Stimulated activated naive CD8-positive, alpha-beta T cell treated with anti-CD3 and anti-CD28 coated beads, Interleukin-15, Interleukin-2, amounts not matched to agents 100 ng/mL and 50 ng/mL, for 24 hours (primary cell): ENCODE measurements around the gene TRAF2.

Experiments used
- H3K27ac Mint-ChIP-seq: one replicate; pipeline ENCODE4 v1.8.0; 2021; ENCODE audit warnings: mild to moderate bottlenecking, mixed read lengths
- H3K27me3 Mint-ChIP-seq: one replicate; pipeline ENCODE4 v1.8.0; 2021; ENCODE audit warnings: mixed read lengths
- H3K36me3 Mint-ChIP-seq: one replicate; pipeline ENCODE4 v1.8.0; 2021; ENCODE audit warnings: low read depth, mixed read lengths
- H3K4me1 Mint-ChIP-seq: one replicate; pipeline ENCODE4 v1.8.0; 2021; ENCODE audit warnings: low read depth, mixed read lengths
- H3K4me3 Mint-ChIP-seq: one replicate; pipeline ENCODE4 v1.8.0; 2021; ENCODE audit warnings: mild to moderate bottlenecking, mixed read lengths
- H3K9me3 Mint-ChIP-seq: one replicate; pipeline ENCODE4 v1.8.0; 2021; ENCODE audit warnings: mixed read lengths

TRAF2 gene

DNA sequence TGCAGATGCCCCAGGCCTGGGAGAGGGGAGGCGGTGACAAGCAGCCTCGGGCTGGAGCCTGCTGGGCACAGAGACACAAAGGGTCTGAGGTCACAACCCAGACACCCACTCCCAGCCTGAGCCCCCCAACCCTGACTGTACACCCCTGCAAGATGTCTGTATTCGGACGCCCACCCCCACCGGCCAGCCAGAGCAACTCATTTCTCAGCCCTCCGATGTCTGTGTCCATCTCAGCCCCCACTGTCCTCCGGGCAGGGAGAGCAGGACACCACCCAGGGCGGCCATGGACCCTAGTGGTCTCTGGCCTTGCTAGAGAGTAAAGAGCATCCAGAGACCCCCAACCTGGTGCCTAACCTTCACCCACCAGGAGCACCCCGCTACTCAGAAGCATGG lies 69.6 kb downstream of the TRAF2 start:
- no peaks in the 10 kb centered on the region for H3K27me3 Mint-ChIP-seq
- H3K27ac Mint-ChIP-seq = no peak overlapping the region
- H3K4me1 Mint-ChIP-seq = peaks cover 7% of the 10 kb centered on the region
- H3K4me3 Mint-ChIP-seq = no peak overlapping the region
- H3K36me3 Mint-ChIP-seq = no peaks in the 10 kb centered on the region
- H3K9me3 Mint-ChIP-seq = peaks cover 8% of the 10 kb centered on the region

DNA sequence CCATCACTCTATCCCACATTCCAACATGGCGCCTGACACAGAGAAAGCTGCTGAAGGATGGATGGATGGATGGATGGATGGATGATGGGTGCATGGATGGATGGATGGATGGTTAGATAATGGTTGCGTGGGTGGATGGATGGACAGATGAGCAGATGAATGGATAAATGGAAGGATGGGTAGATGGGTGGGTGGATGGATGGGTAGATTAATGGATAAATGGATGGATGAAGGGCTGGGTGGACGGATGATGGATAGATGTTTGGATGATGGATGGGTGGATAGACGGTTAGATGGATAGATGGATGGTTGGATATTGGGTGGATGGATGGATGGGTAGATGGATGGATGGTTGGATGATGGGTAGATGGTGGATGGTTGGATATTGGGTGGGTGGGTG lies 70.3 kb downstream of the TRAF2 start:
- no peak overlapping the region for H3K27ac Mint-ChIP-seq
- H3K36me3 Mint-ChIP-seq = no peaks in the 10 kb centered on the region
- H3K9me3 Mint-ChIP-seq = peaks cover 8% of the 10 kb centered on the region
- H3K4me3 Mint-ChIP-seq = no peak overlapping the region
- H3K4me1 Mint-ChIP-seq = peaks cover 7% of the 10 kb centered on the region
- no peaks in the 10 kb centered on the region for H3K27me3 Mint-ChIP-seq

DNA sequence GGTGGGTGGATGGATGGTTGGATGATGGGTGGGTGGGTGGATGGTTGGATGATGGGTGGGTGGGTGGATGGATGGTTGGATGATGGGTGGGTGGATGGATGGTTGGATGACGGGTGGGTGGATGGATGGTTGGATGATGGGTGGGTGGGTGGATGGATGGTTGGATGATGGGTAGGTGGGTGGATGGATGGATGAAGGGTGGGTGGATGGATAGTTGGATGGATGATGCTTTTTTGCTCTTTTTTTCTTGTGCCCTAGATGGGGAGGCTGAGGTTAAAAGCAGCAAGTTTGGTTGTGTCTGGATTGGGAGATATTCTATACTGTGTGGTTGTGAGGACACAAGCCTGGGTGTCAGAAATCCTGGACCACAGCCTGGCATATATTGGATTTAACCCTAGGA lies 71.1 kb downstream of the TRAF2 start:
- Mint-ChIP-seq H3K36me3 (no peaks in the 10 kb centered on the region), H3K27ac (no peak overlapping the region), H3K9me3 (peaks cover 8% of the 10 kb centered on the region), H3K4me3 (no peak overlapping the region), H3K27me3 (no peaks in the 10 kb centered on the region), H3K4me1 (peaks cover 7% of the 10 kb centered on the region)

GRCh38 chr9:136957901-136958300 lies 71.6 kb downstream of the TRAF2 start:
- Mint-ChIP-seq H3K36me3 (no peaks in the 10 kb centered on the region), H3K27ac (no peak overlapping the region), H3K9me3 (peaks cover 8% of the 10 kb centered on the region), H3K27me3 (no peaks in the 10 kb centered on the region), H3K4me3 (no peak overlapping the region), H3K4me1 (peaks cover 9% of the 10 kb centered on the region)

- Mint-ChIP-seq H3K27ac (no peak overlapping the region), H3K4me3 (no peak overlapping the region), H3K27me3 (no peaks in the 10 kb centered on the region), H3K9me3 (peaks cover 8% of the 10 kb centered on the region), H3K36me3 (no peaks in the 10 kb centered on the region), H3K4me1 (peaks cover 13% of the 10 kb centered on the region)
Observed at GRCh38 chr9:136958473-136958872, 72.2 kb downstream of the TRAF2 start.

DNA sequence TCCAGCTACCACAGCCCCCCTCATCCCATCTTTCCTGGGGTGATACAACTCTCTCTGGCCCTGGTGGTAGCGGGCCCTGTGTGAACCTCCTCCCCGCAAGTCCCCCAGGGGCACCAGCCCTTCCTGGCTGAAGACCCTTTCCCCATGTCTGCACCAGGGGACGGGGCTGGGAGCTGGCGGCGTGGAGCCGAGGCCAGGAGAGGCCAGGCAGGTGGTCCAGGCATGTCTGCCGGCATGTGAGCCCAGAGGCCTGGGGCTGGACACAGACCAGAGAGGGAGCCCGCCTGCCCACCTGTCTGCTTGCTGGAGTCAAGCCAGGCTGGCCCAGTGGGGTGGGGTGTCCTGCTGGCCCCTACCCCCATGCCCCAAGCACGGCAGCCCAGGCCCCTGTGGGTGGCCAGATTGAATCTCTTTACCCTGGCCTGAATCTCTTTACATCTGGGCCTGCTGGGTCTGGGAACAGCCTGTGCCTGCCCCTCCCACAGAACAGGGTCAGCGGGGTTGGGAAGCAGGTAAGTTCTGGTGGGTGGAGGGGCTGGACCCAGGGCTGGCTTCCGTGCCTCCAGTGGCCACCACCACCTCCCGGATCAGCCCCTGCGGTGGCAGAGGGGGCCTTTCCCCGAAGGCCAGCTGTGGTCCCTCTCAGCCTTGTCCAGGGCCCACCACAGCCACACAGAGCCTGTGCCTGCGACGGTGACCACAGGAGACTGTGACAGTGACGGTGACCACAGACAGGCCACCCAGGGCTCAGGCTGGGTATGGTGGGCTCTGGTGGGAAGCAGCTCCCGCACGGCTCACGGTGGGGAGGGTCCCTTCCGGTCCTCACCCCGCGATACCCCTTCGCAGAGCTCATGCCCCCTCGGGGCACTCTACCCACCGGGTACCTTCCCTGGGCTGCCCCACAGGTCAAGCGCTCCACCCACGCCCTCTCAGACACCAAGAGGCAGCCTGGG lies 72.9 kb downstream of the TRAF2 start:
- H3K4me1 Mint-ChIP-seq = peaks cover 13% of the 10 kb centered on the region
- H3K27me3 Mint-ChIP-seq = no peaks in the 10 kb centered on the region
- peaks cover 8% of the 10 kb centered on the region for H3K9me3 Mint-ChIP-seq
- H3K27ac Mint-ChIP-seq = no peak overlapping the region
- no peak overlapping the region for H3K4me3 Mint-ChIP-seq
- no peaks in the 10 kb centered on the region for H3K36me3 Mint-ChIP-seq

- no peak overlapping the region for H3K4me3 Mint-ChIP-seq
Observed at GRCh38 chr9:136960212-136960937, 74.1 kb downstream of the TRAF2 start.

GRCh38 chr9:136960938-136961275 lies 74.6 kb downstream of the TRAF2 start:
- Mint-ChIP-seq H3K27ac (no peak overlapping the region), H3K36me3 (no peaks in the 10 kb centered on the region), H3K4me1 (peaks cover 26% of the 10 kb centered on the region), H3K27me3 (no peaks in the 10 kb centered on the region), H3K9me3 (peaks cover 8% of the 10 kb centered on the region), H3K4me3 (no peak overlapping the region)

More at GRCh38 chr9:136960212-136960937, 74.1 kb downstream of the TRAF2 start:
- H3K36me3 Mint-ChIP-seq = no peaks in the 10 kb centered on the region
- H3K9me3 Mint-ChIP-seq = peaks cover 8% of the 10 kb centered on the region
- H3K27ac Mint-ChIP-seq = no peak overlapping the region
- H3K4me1 Mint-ChIP-seq = peaks cover 21% of the 10 kb centered on the region
- no peaks in the 10 kb centered on the region for H3K27me3 Mint-ChIP-seq

DNA sequence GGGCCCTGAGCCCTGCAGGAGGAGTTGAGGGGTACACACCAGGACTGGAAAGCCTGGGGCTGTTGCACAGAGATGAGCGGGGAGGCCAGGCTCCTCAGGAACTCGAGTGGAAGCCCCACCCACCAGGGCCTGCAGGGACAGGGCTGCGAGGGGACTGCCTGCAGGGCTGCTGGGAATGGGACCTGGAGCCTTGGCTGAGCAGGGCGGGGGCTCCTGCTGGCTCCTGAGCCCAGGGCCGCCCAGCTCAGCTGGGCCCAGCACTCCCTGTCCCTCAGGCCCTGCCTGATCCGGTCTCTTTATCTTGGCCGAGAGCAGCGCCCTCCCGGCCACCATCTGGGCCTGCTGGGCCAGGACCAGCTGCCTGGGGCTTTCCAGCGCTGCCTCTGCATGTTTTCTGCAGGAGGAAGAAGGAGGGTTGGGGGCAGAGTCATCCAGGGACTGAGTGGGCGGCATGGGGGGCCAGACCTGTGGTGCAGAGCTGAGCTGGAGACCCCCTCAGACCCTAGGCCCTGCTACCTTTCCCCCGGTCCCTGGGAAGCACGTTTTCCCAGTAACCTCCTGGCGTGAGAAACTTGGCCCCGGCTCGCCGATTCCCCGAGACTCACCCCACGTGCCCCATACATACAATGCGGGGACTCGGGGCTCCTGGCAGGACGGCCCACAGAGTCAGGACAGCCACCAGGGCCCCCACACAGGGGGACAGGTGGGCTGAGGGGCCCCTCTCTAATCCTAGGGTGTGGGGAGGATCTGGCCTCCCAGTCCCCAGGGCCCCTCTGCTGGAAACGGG lies 75.2 kb downstream of the TRAF2 start:
- Mint-ChIP-seq H3K36me3 (no peaks in the 10 kb centered on the region), H3K4me3 (no peak overlapping the region), H3K27me3 (no peaks in the 10 kb centered on the region), H3K9me3 (peaks cover 3% of the 10 kb centered on the region), H3K27ac (no peak overlapping the region), H3K4me1 (peaks cover 31% of the 10 kb centered on the region)

DNA sequence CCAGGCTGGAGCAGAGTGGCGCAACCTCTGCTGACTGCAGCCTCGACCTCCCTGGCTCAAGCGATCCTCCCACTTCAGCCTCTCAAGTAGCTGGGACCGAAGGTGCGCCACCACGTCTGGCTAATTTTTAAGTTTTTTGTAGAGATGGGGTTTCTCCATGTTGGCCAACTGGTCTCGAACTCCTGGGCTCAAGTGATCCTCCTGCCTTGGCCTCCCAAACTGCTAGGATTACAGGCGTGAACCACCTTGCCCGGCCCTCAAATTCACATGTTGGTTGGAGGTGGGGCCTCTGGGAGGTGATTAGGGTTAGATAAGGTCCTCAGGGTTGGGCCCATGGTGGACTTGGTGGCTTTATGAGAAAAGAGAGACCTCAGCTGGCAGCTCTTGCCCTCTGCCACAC lies 75.8 kb downstream of the TRAF2 start:
- Mint-ChIP-seq H3K27me3 (no peaks in the 10 kb centered on the region), H3K36me3 (no peaks in the 10 kb centered on the region), H3K4me1 (peaks cover 32% of the 10 kb centered on the region), H3K27ac (no peak overlapping the region), H3K4me3 (no peak overlapping the region), H3K9me3 (no peaks in the 10 kb centered on the region)

DNA sequence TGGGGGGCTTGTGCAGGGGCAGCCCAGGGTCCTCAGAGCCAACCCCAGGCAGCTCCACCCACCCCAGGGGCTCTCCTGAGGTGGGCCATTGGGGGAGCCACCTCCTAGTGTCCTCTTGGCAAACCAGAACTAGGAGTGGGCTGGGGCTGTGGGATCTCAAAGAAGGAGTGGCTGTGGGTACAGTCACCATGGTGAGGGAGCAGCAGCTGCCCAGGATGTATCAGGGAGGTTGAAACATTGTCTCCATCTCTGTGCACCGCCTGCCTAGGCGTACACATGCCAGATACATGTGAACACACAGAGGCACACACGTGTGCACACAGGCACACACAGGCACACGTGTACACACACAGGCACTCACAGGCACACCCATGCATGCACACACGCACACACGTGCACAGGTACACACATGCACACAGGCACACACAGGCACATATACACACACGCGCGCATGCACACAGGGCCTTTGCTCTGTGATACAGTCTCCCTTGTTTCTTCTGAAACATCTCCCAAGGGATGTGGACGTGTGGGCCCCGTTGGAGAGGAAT lies 76.5 kb downstream of the TRAF2 start:
- Mint-ChIP-seq H3K27me3 (no peaks in the 10 kb centered on the region), H3K36me3 (no peaks in the 10 kb centered on the region), H3K4me1 (peaks cover 32% of the 10 kb centered on the region), H3K9me3 (no peaks in the 10 kb centered on the region), H3K4me3 (no peak overlapping the region), H3K27ac (no peak overlapping the region)

DNA sequence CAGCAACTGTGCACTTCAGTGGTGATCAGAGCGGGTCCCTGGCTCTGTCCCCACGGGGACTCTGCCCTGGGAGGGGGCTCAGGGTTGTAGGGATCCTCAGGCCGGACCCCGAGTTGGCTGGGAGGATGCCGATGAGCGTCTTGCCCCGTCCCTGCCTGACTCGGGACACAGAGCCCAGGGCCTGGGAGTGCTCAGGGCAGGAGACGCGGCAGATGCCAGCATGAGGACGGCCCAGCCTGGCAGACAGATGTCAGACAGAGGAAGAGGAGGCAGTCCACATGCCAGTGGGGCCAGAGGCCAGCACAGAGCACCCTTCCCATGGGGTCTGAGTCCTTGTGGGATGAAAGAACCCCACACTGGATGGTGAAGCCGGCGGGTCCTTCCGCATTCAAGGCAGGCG lies 77.0 kb downstream of the TRAF2 start:
- peaks cover 32% of the 10 kb centered on the region for H3K4me1 Mint-ChIP-seq
- H3K27ac Mint-ChIP-seq = no peak overlapping the region
- no peak overlapping the region for H3K4me3 Mint-ChIP-seq
- H3K9me3 Mint-ChIP-seq = no peaks in the 10 kb centered on the region
- H3K36me3 Mint-ChIP-seq = no peaks in the 10 kb centered on the region
- no peaks in the 10 kb centered on the region for H3K27me3 Mint-ChIP-seq

GRCh38 chr9:136963751-136964150 lies 77.4 kb downstream of the TRAF2 start:
- no peaks in the 10 kb centered on the region for H3K36me3 Mint-ChIP-seq
- H3K27me3 Mint-ChIP-seq = no peaks in the 10 kb centered on the region
- H3K9me3 Mint-ChIP-seq = no peaks in the 10 kb centered on the region
- no peak overlapping the region for H3K27ac Mint-ChIP-seq
- peaks cover 32% of the 10 kb centered on the region for H3K4me1 Mint-ChIP-seq
- H3K4me3 Mint-ChIP-seq = no peak overlapping the region

DNA sequence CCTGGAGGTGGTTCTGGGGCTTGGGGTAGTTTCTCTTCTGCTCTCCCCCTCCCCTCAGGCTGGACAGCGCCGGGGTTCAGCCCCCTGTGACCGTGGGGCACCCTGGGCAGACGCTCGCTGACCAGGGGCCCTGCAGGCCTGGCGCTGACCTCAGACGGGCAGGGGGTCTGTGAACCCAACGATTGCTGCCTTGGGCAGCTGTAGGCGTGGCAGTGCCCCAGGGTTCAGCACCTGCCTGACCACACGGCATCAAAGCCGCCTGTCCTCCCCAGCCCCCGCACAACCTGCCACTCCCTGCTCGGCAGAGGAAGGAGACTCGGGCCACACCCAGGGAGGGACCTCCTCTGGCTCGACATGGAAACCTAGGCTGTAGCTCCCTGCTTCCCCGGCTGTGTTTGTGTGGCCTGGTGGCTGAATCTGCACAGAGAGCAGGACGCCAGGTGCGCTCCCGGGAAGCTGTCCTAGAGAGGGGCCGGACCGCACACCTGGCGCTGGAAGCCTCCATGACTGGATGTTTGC lies 77.9 kb downstream of the TRAF2 start:
- Mint-ChIP-seq H3K27ac (no peak overlapping the region), H3K4me1 (peaks cover 32% of the 10 kb centered on the region), H3K36me3 (no peaks in the 10 kb centered on the region), H3K4me3 (no peak overlapping the region), H3K9me3 (no peaks in the 10 kb centered on the region), H3K27me3 (no peaks in the 10 kb centered on the region)
